OCI-LY3 (cell line): Measurements from ENCODE around the gene BNC2.

Source experiments
- H2AFZ ChIP-seq: fragments of 200-600, 300-600 bp; shearing (Covaris generic); 2 replicates; pipeline ENCODE4 v1.6.0; 2014; ENCODE audit warnings: antibody characterized with exemption, low read depth, low read length
- H3K27ac ChIP-seq: fragments of 200-600, 300-600 bp; sonication (generic); 2 replicates; pipeline ENCODE4 v1.5.1; 2014; ENCODE audit warnings: mild to moderate bottlenecking, low read length, moderate library complexity, mixed read lengths
- H3K27me3 ChIP-seq: fragments of 200-600, 300-600 bp; sonication (generic); 2 replicates; pipeline ENCODE4 v1.6.1; 2014; ENCODE audit warnings: low read depth, low read length, mixed read lengths
- H3K36me3 ChIP-seq: fragments of 200-600, 300-600 bp; sonication (generic); replicated peaks from 2 replicates; pipeline ENCODE3; 2014; ENCODE audit warnings: low read depth, low read length, mixed read lengths
- H3K4me1 ChIP-seq: fragments of 300-600, 200-600 bp; sonication (generic); 2 replicates; pipeline ENCODE4 v1.6.1; 2014; ENCODE audit warnings: low read length, mixed read lengths
- H3K4me2 ChIP-seq: fragments of 200-600, 300-600 bp; sonication (generic); 2 replicates; pipeline ENCODE4 v1.6.1; 2014; ENCODE audit warnings: low read length, mixed read lengths
- H3K4me3 ChIP-seq: fragments of 300-600, 200-600 bp; sonication (generic); 2 replicates; pipeline ENCODE4 v1.5.1; 2014; ENCODE audit warnings: antibody characterized with exemption, mild to moderate bottlenecking, low read length, moderate library complexity
- H3K79me2 ChIP-seq: fragments of 300-600, 200-600 bp; shearing (Covaris generic); 2 replicates; pipeline ENCODE4 v1.6.1; 2014; ENCODE audit warnings: mild to moderate bottlenecking, low read length, mixed read lengths
- H3K9ac ChIP-seq: fragments of 300-600, 200-600 bp; shearing (Covaris generic); 2 replicates; pipeline ENCODE4 v1.6.0; 2014; ENCODE audit warnings: mild to moderate bottlenecking, low read length, moderate library complexity
- H3K9me3 ChIP-seq: fragments of 200-600, 300-600 bp; shearing (Covaris generic); 2 replicates; pipeline ENCODE4 v1.6.1; 2014; ENCODE audit warnings: low read length, mixed read lengths; ENCODE audit not compliant: insufficient read depth
- H4K20me1 ChIP-seq: fragments of 200-600, 300-600 bp; sonication (generic); 2 replicates; pipeline ENCODE4 v1.6.1; 2016; ENCODE audit warnings: low read length, mixed read lengths; ENCODE audit not compliant: insufficient read depth
- CTCF ChIP-seq: fragments of 200-600, 300-600 bp; sonication (generic); IDR thresholded peaks from 2 replicates; pipeline ENCODE4 v1.5.1; 2014; ENCODE audit warnings: antibody characterized with exemption, low read length, low read depth
- EZH2phosphoT487 ChIP-seq: fragments of 200-600 bp; shearing (Covaris generic); IDR thresholded peaks from 2 replicates; pipeline ENCODE4 v1.6.1; 2018; ENCODE audit warnings: antibody characterized with exemption, mixed run types, low read depth

The BNC2 gene

GRCh38 chr9:16625161-16625631, 245.3 kb downstream of the BNC2 start:
- Histone ChIP-seq H3K27me3 (peaks cover 6% of the 10 kb centered on the region; the same call in 1 of the 2 replicates), H3K79me2 (no peaks in the 10 kb centered on the region), H3K4me1 (no peaks in the 10 kb centered on the region), H3K4me2 (no peak overlapping the region), H4K20me1 (no peaks in the 10 kb centered on the region), H3K27ac (no peak overlapping the region), H2AFZ (no peak overlapping the region), H3K4me3 (no peak overlapping the region), H3K9ac (no peak overlapping the region), H3K36me3 (no peaks in the 10 kb centered on the region), H3K9me3 (no peaks in the 10 kb centered on the region)
- no peak for TF ChIP-seq EZH2phosphoT487
- TF ChIP-seq CTCF, result no peak

GRCh38 chr9:16624744-16625117, 245.7 kb downstream of the BNC2 start:
- Histone ChIP-seq H3K36me3 (no peaks in the 10 kb centered on the region), H3K79me2 (no peaks in the 10 kb centered on the region), H3K9ac (no peak overlapping the region), H3K4me1 (no peaks in the 10 kb centered on the region), H3K4me3 (no peak overlapping the region), H3K4me2 (no peak overlapping the region), H3K27ac (no peak overlapping the region), H3K27me3 (peaks cover 6% of the 10 kb centered on the region; the same call in 1 of the 2 replicates), H4K20me1 (no peaks in the 10 kb centered on the region), H2AFZ (no peak overlapping the region), H3K9me3 (no peaks in the 10 kb centered on the region)
- no peak for TF ChIP-seq CTCF
- no peak for TF ChIP-seq EZH2phosphoT487

DNA sequence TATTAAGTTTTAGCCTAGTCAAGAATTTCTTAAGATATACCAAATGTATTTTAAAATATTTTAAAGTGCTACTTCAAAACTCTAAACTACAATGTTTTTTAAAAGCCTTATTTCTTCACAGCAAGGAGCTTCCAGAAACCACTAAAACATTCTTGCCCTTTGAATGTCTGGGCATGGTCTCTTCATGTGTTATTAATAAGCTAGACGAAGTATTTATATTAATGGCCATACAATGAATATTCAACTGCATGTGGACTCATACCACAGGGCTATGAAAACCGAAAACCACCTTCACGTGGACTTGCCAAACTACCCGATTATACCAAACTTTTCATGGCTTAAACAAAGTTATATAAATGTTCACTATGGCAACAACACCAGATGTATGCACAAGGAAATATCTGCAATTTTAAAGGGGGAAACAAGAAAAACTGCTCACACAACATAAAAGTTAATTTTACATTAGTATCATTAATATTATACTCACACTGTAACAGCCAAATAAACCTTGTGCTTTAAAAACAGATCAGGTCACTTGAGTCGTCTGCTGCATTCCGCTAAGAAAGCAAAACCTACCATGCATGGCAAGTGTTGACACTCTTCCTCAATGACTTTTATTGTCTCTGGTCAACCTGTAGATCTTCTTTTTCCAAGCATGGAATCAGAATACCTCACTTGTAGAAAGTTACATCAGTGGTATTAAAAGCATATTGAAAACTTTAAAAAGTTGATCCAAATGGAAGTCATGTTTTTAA, 246.3 kb downstream of the BNC2 start:
- Histone ChIP-seq H4K20me1 (no peaks in the 10 kb centered on the region), H3K27me3 (peaks cover 6% of the 10 kb centered on the region; the same call in 1 of the 2 replicates), H3K79me2 (no peaks in the 10 kb centered on the region), H3K9ac (no peak overlapping the region), H3K4me2 (no peak overlapping the region), H3K36me3 (no peaks in the 10 kb centered on the region), H2AFZ (no peak overlapping the region), H3K4me3 (no peak overlapping the region), H3K27ac (no peak overlapping the region), H3K9me3 (no peaks in the 10 kb centered on the region), H3K4me1 (no peaks in the 10 kb centered on the region)
- no peak for TF ChIP-seq EZH2phosphoT487
- no peak for TF ChIP-seq CTCF

DNA sequence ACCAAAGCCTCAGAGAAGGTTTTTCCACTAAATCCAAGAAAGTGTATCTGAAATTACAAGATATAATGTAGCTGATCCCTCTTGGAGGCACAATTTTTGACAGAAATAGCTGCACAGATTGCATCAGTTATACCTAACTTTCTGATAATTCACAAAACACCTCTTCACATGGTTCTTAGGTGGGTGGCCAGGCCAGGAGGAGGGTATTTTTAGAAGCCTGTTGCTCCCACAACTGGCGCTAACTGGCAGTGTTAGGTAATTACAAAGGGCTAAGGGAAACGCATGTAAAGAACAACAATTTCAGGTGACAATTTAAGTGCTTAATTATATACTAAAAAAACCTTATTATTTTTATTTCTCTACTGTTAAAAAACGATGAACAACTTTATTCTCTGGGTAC, 247.9 kb downstream of the BNC2 start:
- H3K27ac ChIP-seq, result no peak overlapping the region
- H3K79me2 ChIP-seq, result no peaks in the 10 kb centered on the region
- H3K4me3 ChIP-seq, result no peak overlapping the region
- H2AFZ ChIP-seq, result no peak overlapping the region
- H3K27me3 ChIP-seq, result peaks cover 6% of the 10 kb centered on the region; the same call in 1 of the 2 replicates
- H3K4me1 ChIP-seq, result no peaks in the 10 kb centered on the region
- no peak overlapping the region for H3K9ac ChIP-seq
- no peak overlapping the region for H3K4me2 ChIP-seq
- H3K36me3 ChIP-seq, result no peaks in the 10 kb centered on the region
- no peak for TF ChIP-seq EZH2phosphoT487
- no peak for TF ChIP-seq CTCF
- no peaks in the 10 kb centered on the region for H3K9me3 ChIP-seq
- H4K20me1 ChIP-seq, result no peaks in the 10 kb centered on the region
